GM23248 (cell line): Measurements from ENCODE around the gene RBP3.

Experiments
- EZH2 ChIP-seq: fragments of 200-600 bp; sonication (generic); IDR thresholded peaks from 2 replicates; pipeline ENCODE4 v1.6.1; 2018; ENCODE audit warnings: antibody characterized with exemption, mild to moderate bottlenecking; ENCODE audit not compliant: insufficient read depth, poor library complexity, severe bottlenecking
- EZH2phosphoT487 ChIP-seq: fragments of 200-600 bp; sonication (generic); IDR thresholded peaks from 2 replicates; pipeline ENCODE4 v1.6.1; 2018; ENCODE audit warnings: antibody characterized with exemption, moderate library complexity, mild to moderate bottlenecking, low read depth; ENCODE audit not compliant: insufficient read depth

DNA sequence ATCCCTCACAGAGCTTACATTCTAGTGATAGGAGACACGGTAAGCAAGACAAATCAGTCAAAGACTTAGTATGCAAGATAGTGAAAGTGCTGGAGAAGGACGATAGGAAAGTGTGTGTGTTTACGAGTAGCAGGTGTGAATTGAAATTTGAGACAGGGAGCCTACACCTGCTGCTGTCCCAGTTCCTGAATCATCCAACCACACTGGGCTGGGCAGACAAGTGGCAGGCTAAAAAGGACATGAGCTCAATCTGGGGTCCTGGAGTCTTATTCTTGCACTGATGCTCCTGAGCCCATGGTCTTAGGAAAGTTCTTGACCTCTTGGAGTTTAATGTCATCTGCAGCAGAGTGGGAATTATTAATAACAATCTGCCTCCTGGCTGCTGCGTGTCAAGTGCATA is 16.2 kb downstream of the RBP3 start:
- no peak for TF ChIP-seq EZH2
- no peak for TF ChIP-seq EZH2phosphoT487
